HG03342 (cell line): ENCODE results near the gene WIPF1.

Source experiments
- ATAC-seq: cut with Tn5 transposase; IDR thresholded peaks from one replicate; pipeline ENCODE4 v1.9.1; 2021; ENCODE audit warnings: mild to moderate bottlenecking, moderate library complexity; ENCODE audit not compliant: unreplicated experiment

WIPF1 gene

DNA sequence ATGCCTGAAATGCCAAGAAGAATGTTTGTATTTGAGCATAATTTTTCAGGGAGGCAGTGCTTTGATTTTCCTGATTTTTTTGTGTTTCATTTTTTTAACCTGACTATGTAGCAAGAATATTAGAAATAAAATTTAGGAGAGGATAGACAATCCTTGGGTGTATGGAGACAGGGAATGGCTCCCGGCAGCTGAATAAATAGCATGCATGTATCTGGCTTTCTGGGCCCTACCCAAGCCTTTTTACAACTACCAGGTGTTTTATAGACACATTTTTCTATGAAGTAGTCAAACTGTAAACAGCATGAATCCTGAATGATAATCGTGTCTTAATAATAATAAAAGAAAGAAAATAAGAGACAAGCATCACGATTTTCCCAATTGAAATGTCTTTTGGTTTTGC, 52.4 kb downstream of the WIPF1 start:
- no peak for ATAC-seq

DNA sequence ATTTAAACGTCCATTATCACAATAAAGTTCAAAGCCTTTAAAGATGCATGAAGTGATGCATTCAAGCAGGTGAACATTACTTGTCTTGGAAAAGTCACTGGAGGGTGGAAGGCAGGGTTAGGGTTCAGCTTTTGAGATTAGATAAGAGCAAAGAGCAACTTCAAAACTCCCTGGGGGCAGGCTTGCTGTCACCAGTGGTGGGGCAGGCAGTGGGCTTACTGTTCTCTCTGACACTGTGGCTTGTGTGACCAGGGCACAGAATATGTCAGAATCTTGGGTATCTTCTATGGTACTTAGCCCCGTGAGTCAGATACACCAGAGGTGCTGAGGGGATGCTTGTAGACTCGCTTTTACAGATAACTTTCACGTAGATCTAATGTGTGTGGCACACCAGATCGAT, 52.8 kb downstream of the WIPF1 start:
- no peak for ATAC-seq

DNA sequence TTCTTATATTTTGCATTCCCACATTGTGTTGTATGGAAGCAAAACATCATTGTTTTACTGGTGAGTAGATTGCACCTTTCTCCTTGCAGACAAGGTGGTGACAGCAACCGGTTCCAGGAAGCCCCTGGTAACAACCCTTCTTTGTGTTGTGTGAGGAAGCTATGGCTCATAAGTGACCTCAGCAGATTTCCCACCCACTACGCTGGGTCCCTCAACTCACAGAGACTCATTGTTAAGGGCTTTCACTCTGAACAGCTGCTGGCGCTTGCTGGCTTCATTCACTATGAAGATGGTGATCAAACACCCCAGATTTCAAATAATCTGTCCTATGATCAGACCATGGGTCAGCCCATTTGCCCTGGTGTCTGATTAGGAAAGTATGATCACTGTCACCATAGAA, 53.4 kb downstream of the WIPF1 start:
- ATAC-seq: no peak

DNA sequence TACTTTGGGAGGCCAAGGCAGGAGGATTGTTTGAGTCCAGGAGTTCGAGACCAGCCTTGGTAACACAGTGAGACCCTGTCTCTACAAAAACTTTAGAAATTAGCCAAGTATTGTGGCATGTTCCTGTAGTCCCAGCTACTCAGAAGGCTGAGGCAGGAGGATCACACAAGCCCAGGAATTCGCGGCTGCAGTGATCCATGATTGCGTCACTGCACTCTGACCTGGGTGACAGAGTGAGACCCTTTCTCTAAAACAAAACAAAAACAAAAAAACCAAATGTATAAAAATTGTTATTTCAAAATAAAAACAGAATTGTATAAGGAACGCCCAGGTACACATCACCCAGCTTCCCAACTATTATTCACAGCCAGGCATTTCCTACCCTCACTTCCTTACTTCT, 56.7 kb downstream of the WIPF1 start:
- no peak for ATAC-seq

DNA sequence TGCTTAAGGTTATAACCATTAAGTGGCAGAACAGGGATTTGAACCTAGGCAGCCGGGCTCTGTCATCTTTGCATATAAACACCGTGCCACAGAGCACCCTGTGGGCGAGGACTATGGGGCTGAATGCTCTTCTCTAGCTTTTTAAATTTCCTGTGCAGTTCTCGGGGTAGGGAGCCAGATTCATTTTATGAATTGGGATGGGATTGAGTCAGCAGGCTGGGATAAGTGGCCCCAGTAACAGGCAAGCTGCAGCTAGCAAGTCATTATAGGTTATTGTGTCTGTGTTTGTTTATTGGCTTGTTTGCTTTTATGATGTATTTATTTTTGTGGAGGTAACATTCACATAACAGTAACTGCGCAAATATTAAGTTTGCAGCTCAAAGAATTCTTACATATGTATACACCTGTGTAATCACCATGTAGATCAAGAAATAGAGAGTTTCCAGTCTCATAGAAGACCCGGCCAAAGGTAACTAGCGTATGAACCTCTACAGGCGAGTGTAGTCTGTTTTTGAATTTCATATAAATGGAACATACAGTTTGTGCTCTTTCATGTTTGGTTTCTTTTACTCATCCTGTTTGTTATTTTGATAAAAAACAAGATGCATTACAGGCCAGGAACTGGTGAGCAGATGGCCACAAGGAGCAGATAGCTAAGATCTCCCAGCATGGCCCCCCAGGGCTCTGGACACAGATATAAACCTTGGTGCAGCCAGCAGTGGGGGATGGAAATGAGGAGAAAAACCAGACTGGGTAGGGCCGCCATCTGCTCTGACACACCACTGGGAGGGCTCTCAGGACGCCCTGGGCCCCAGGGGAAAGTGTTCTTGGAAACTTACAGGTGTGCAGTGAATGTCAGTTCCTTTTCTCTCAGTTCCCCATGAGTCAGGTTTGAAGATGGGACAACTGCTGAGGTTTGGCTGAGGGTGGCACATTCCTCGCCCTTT, 61.6 kb downstream of the WIPF1 start:
- no peak for ATAC-seq

DNA sequence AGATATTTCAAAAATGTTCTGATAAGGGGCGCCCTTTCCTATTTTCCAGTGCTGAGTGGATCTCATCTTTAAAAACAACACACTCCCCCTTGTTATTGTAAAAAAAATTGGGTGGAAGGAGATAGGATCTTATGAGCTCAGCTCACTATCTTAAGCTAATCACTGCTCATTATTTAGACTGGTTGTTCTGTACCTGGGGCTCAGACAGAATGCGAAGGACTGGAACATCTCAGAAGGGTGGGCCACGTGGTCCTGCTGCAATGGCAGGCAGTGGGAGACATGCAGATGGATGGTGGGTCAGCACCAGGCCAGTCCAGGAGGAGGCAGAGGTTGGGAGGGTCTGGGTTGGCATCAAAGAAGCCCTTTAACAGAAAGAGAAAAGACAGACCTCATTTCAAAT, 62.5 kb downstream of the WIPF1 start:
- no peak for ATAC-seq

DNA sequence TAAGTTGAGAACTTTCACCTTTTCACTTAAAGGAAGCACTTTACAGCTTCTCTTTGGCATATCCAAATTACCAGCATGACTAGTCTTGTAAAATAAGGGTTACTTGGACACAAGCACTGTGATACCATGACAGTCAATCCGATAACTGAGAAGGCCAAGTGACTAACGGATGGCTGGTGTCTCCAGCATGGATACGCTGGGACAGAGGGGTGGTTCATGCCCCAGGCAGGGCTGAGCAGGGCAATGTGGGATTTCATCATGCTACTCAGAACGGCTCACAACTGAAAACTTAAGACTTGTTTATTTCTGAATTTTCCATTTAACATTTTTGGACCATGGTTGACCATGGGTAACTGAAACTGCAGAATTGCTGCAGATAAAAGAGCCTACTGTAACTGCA, 67.7 kb downstream of the WIPF1 start:
- ATAC-seq: no peak

DNA sequence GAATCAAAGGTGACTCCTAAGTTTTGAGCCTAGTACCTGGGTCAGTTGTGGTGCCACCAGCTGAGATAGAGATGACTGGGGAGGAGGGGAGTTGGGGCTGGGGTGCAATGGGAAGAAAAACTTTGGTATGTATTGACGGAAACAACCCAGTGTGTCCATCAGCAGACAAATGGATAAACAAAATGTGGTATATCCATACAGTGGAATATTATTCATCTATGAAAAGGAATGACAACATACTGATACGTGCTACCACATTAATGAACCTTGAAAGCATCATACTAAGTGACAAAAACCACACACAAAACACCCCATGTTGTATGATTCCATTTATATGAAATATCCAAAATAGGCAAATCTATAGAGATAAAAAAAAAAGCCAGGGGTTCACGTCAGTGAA, 69.6 kb downstream of the WIPF1 start:
- no peak for ATAC-seq

DNA sequence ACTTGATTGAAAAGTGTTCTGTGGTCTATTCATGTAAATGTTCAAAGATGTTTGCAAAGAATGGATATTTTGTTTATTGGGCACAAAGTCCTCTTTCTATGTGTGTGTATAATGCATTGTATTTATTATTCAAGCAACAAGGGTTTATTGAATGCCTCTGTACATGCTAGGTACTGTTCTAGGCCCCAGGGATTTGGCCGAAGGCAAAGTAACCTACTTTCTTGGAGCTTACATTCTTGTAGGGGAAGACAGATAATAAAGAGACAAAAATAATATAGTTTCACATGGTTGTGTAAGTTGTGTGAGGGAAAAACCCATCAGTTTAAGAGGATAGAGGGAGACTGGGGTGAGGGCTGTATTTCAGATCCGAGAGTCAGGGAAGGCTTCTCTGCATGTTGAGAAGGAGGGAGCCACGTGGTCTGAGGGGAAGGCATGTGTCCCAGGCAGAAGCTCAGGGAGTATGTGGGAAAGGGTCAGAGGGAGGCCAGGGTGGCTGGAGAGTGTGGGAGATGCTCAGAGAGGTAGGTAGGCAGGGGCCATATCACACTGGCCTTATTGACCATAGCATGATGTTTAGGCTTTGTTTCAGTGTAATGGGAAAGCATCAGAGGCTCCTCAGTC, 70.4 kb downstream of the WIPF1 start:
- ATAC-seq: no peak

DNA sequence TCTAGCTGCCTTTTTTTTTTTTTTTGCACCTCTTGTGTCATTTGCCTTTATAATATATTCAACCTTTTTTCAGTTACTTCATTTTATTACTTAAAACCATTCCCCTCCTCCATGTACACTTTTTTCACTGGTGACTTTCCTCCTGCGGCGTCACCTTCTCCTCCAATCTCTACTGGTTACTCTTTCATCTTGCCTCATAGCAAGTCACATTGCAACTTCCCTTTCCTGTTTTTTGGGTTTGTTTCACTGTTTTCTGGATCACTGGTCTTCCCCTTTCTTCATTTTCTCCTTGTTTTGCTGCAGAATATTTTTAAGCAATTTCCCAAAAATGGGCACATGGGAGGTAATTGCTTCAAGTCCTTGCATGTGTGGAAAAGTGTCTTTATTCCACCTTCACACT, 73.1 kb downstream of the WIPF1 start:
- no peak for ATAC-seq

DNA sequence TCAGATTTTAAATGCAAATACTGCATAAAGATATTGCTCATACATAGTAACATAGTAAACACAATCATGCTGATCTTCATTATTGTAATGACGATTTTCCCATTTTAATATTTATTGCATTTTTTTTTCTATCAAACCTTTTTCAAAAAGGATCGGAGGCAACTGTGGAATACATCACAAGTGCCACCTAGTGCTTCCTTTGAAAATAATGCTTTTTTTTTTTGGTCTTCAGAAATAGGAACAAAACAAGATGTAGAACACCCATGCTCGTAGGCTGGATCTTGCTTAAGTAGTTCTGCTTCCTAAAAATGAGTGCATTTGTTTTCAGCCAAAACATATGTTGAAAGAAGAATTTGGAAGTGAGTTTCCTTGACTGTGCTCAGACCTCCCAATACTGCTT, 75.1 kb downstream of the WIPF1 start:
- ATAC-seq: no peak

DNA sequence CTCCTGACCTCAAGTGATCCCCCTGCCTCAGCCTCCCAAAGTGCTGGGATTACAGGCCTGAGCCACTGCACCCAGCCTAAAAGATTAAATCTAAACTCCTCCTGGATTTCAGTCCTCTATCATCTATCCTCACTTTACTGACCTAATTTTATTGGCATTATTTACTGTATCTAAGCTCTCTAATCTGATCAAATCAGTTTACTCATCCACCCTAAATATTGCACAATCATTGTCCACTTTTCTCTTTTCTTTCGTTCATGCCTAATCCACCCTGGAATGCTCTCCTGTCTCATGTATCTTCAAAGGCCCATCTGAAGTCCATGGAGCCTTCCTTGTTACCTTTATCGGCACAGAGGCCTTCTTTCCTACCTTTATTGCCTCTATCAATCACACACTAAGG, 79.2 kb downstream of the WIPF1 start:
- no peak for ATAC-seq

DNA sequence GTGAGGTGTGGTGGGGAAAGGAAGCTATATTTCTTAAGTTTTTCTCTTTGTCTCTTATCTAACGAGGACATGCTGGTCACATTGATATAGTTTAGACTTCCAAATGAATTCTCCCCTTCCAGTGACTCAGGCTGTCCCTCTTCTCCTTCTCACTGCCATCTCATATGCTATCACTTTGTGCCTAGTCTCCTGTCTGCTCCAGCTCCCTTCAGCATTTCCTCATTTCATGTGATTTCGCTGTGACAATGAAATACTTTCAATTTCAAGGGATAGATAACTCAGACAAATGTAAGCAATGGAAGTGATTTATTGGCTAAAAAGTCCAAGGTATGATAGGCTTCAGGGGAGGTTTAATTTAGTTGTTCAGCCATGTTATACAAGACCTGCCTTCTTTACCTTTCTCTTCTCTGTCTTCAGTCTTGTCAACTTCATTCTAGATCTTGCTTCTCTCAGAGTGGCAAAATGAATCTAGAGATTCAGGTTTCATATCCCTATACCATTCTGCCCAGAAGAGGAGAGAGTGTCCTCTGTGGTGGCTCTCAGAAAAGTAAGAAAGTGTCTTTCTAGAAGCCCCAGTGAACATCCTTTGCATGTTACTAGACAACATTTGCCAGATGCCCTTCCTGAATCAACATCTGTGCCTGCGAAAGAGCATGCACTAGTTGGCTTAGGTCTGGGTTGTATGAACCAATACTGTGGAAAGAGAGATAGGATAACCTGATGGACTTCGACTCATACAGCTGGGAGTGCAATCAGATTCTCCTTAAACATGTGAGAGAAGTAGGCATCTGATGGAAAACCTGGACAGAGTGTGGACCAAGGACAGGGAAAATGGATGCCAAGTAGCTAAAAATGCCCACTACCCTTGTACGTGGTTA, 80.9 kb downstream of the WIPF1 start:
- ATAC-seq: peak; percentile 55

DNA sequence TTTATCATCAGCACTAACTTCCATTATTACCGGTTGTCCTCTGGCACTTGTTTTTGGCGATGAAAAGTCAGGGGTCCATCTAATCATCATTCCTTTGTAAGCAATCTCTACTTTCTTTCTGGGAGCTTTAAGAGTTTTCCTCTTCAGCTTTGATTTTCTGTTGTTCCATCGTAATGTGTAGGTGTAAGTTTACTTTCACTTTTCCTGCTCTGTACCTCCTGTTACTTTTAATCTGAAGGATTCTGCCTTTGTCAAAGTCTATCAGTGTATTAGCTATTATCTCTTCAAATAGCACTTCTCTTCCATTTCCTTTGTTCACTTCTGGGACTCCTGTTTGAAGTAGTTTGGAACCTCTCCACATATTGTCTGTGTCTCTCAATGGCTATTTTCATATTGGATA, 85.3 kb downstream of the WIPF1 start:
- ATAC-seq: no peak

DNA sequence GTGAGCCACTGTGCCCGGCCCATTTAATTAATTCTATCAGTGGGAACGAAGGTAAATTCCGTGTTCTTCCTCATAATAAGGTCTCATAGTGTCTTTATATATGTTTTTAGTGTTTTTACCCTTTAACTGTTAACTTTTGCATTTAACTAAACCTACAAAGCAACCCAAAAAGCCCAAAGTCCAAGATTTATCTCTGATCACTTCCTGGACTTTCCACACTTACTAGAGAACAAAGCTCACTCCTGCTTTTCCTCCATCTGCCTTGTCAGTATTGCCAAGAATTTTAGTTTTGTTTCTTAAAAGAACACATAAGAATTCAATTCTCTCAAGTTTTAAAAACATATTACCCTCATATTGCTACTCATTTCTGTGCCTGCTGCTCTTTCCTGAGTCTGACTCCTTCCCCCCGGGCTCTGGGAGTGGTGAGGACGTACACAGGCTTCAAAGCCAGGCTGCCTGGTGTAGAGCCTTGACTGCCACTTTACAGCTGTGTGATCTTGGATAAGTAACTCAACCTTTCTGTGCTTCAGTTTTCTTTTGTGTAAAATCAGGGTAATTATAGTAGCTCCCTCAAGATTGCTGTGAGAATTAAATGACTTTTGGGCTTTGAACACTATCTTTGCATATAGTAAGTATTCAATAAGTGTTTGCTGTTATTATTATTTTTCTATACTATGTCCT, 85.9 kb downstream of the WIPF1 start:
- no peak for ATAC-seq

DNA sequence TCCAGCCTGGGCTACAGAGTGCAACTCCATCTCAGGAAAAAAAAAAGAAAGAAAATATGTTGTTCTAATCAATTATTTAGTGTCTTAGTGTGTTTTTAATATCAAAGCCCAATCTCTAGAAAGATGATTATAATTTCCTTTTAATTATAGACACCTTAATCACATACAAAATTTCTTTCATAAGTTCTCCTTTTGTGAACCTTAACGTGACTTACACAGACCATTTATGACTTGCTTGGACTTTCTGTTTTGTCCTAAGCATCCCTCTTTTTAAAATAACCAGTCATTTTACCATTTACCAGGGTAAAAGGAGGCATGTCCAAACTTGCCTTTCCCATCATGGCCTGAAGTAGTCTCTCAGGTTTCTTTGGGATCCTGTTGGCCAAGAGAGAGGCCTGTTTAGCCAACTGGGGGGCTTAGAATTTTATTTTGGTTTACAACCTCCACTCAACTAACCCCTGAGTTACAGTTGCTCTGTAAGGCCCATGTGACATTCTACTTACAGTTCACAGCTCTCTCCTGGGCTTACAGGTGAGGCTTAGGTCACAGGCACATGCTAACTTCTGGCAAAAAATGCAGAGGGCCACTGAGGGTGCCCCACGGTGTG, 86.9 kb downstream of the WIPF1 start:
- ATAC-seq: no peak
